ENCODE results near the gene RPS6KB2.

GRCh38 chr11:67452141-67452952 is 24.1 kb downstream of the RPS6KB2 start, which contains the start of gene GPR152:
- TF ChIP-seq, protein P1, sequence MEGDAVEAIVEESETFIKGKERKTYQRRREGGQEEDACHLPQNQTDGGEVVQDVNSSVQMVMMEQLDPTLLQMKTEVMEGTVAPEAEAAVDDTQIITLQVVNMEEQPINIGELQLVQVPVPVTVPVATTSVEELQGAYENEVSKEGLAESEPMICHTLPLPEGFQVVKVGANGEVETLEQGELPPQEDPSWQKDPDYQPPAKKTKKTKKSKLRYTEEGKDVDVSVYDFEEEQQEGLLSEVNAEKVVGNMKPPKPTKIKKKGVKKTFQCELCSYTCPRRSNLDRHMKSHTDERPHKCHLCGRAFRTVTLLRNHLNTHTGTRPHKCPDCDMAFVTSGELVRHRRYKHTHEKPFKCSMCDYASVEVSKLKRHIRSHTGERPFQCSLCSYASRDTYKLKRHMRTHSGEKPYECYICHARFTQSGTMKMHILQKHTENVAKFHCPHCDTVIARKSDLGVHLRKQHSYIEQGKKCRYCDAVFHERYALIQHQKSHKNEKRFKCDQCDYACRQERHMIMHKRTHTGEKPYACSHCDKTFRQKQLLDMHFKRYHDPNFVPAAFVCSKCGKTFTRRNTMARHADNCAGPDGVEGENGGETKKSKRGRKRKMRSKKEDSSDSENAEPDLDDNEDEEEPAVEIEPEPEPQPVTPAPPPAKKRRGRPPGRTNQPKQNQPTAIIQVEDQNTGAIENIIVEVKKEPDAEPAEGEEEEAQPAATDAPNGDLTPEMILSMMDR (IDR thresholded peaks at IDR 0.05), result peak in 2 of 6 experiments; percentile 14 to 18
- TF ChIP-seq POLR2A (IDR thresholded peaks at IDR 0.05), result no peak
